SK-N-SH treated with all-trans-retinoic acid at 6 μM for 48 hours (cell line): Measurements from ENCODE around the gene STK39.
A peak's percentile ranks its signal among the peaks of the same experiment; 100 is the strongest.

Experiments used
- ATAC-seq: fragments of 200-7000 bp; cut with Tn5 transposase; 3 replicates; pipeline ENCODE4 v1.9.1; 2020; ENCODE audit warnings: mild to moderate bottlenecking, moderate library complexity
- ARNTL ChIP-seq: fragments of 450-650 bp; formaldehyde crosslinking; IDR thresholded peaks from 2 replicates; pipeline ENCODE4 v1.5.0; 2020; ENCODE audit warnings: low read depth, mild to moderate bottlenecking, moderate library complexity, borderline replicate concordance
- BACH2 ChIP-seq: fragments of 250-450 bp; sonication (Bioruptor Pico); IDR thresholded peaks from 2 replicates; pipeline ENCODE4 v1.9.0; 2021; ENCODE audit warnings: mild to moderate bottlenecking, borderline replicate concordance
- GLIS3 ChIP-seq: fragments of 250-450 bp; sonication (Bioruptor Pico); IDR thresholded peaks from 2 replicates; pipeline ENCODE4 v1.5.0; 2020; ENCODE audit warnings: mild to moderate bottlenecking, moderate library complexity
- ISL1 ChIP-seq: fragments of 250-450 bp; sonication (Bioruptor Pico); IDR thresholded peaks from 2 replicates; pipeline ENCODE4 v2.1.2; 2022; ENCODE audit warnings: mild to moderate bottlenecking, moderate library complexity
- OSR1 ChIP-seq: fragments of 250-450 bp; sonication (Bioruptor Pico); IDR thresholded peaks from 2 replicates; pipeline ENCODE4 v1.8.0; 2022; ENCODE audit warnings: moderate library complexity, mild to moderate bottlenecking, inconsistent platforms
- PPARA ChIP-seq: fragments of 250-450 bp; sonication (Bioruptor Pico); IDR thresholded peaks from 2 replicates; pipeline ENCODE4 v1.5.0; 2020; ENCODE audit warnings: mild to moderate bottlenecking, borderline replicate concordance
- RARB ChIP-seq: fragments of 250-450 bp; sonication (Bioruptor Pico); IDR thresholded peaks from 2 replicates; pipeline ENCODE4 v1.8.0; 2021; ENCODE audit warnings: mild to moderate bottlenecking, moderate library complexity
- SNAI2 ChIP-seq: fragments of 250-450 bp; sonication (Bioruptor Pico); IDR thresholded peaks from 2 replicates; pipeline ENCODE4 v1.5.0; 2020; ENCODE audit warnings: mild to moderate bottlenecking, moderate library complexity
- TCF4 ChIP-seq: fragments of 250-450 bp; sonication (Bioruptor Pico); IDR thresholded peaks from 2 replicates; pipeline ENCODE4 v1.8.0; 2021; ENCODE audit warnings: mild to moderate bottlenecking, moderate library complexity, borderline replicate concordance
- TOX ChIP-seq: fragments of 250-450 bp; sonication (Bioruptor Pico); IDR thresholded peaks from 2 replicates; pipeline ENCODE4 v1.8.0; 2021; ENCODE audit warnings: mild to moderate bottlenecking, moderate library complexity, borderline replicate concordance
- ZC3H10 ChIP-seq: fragments of 250-450 bp; sonication (Bioruptor Pico); IDR thresholded peaks from 2 replicates; pipeline ENCODE4 v1.5.1; 2021; ENCODE audit warnings: mild to moderate bottlenecking, moderate library complexity
- ZFP30 ChIP-seq: fragments of 450-650 bp; formaldehyde crosslinking; IDR thresholded peaks from 2 replicates; pipeline ENCODE4 v1.5.0; 2022; ENCODE audit warnings: mild to moderate bottlenecking, moderate library complexity
- ZNF565 ChIP-seq: fragments of 450-650 bp; formaldehyde crosslinking; conservative IDR thresholded peaks from 2 replicates; pipeline ENCODE4 v1.5.0; 2020; ENCODE audit warnings: low read depth, mild to moderate bottlenecking, moderate library complexity
- ZNF70 ChIP-seq: fragments of 450-650 bp; formaldehyde crosslinking; IDR thresholded peaks from 2 replicates; pipeline ENCODE4 v1.5.0; 2020; ENCODE audit warnings: mild to moderate bottlenecking, moderate library complexity
- ZNF8 ChIP-seq: fragments of 450-650 bp; formaldehyde crosslinking; IDR thresholded peaks from 2 replicates; pipeline ENCODE4 v1.5.0; 2020; ENCODE audit warnings: mild to moderate bottlenecking, moderate library complexity
- TF ChIP-seq, protein P1 (sequence below): fragments of 250-450 bp; sonication (Bioruptor Pico); IDR thresholded peaks from 2 replicates; pipeline ENCODE4 v1.8.0; 2021; ENCODE audit warnings: low read depth, mild to moderate bottlenecking, moderate library complexity, borderline replicate concordance
- TF ChIP-seq, protein P2 (sequence below): fragments of 250-450 bp; sonication (Bioruptor Pico); IDR thresholded peaks from 2 replicates; pipeline ENCODE4 v1.5.0; 2020; ENCODE audit warnings: mild to moderate bottlenecking, moderate library complexity
- TF ChIP-seq, protein P3 (sequence below): fragments of 250-450 bp; sonication (Bioruptor Pico); IDR thresholded peaks from 2 replicates; pipeline ENCODE4 v1.8.0; 2020; ENCODE audit warnings: mild to moderate bottlenecking, moderate library complexity, borderline replicate concordance
- TF ChIP-seq, protein P4 (sequence below): fragments of 250-450 bp; sonication (Bioruptor Pico); IDR thresholded peaks from 2 replicates; pipeline ENCODE4 v1.5.1; 2020; ENCODE audit warnings: low read depth, mild to moderate bottlenecking, moderate library complexity
- TF ChIP-seq, protein P5 (sequence below): fragments of 250-450 bp; sonication (Bioruptor Pico); IDR thresholded peaks from 2 replicates; pipeline ENCODE4 v1.5.1; 2021; ENCODE audit warnings: mild to moderate bottlenecking, moderate library complexity

Gene STK39

DNA sequence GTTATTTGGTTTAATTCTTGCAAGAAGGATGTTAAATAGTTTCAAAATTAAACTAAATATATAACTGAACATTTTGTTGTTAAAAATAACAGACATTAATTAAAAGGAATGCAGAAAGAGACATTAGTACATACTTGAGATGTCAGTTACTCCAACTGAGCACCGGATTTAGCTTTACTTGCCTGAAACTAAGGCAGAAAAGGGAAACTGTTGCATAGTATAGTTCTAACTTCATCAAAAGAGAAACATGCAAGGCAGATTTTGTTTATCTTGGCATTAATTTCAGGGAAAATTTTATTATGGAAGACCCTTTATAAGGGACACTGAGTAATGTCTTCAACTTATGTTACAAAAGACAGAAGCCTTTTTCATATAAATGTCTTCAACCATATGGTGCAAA lies 218.3 kb downstream of the STK39 start:
- TF ChIP-seq, protein P1, sequence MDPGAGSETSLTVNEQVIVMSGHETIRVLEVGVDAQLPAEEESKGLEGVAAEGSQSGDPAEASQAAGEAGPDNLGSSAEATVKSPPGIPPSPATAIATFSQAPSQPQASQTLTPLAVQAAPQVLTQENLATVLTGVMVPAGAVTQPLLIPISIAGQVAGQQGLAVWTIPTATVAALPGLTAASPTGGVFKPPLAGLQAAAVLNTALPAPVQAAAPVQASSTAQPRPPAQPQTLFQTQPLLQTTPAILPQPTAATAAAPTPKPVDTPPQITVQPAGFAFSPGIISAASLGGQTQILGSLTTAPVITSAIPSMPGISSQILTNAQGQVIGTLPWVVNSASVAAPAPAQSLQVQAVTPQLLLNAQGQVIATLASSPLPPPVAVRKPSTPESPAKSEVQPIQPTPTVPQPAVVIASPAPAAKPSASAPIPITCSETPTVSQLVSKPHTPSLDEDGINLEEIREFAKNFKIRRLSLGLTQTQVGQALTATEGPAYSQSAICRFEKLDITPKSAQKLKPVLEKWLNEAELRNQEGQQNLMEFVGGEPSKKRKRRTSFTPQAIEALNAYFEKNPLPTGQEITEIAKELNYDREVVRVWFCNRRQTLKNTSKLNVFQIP = no peak
- TF ChIP-seq ISL1 (CRISPR knock-in tag) = peak; percentile 80
- TF ChIP-seq, protein P2, sequence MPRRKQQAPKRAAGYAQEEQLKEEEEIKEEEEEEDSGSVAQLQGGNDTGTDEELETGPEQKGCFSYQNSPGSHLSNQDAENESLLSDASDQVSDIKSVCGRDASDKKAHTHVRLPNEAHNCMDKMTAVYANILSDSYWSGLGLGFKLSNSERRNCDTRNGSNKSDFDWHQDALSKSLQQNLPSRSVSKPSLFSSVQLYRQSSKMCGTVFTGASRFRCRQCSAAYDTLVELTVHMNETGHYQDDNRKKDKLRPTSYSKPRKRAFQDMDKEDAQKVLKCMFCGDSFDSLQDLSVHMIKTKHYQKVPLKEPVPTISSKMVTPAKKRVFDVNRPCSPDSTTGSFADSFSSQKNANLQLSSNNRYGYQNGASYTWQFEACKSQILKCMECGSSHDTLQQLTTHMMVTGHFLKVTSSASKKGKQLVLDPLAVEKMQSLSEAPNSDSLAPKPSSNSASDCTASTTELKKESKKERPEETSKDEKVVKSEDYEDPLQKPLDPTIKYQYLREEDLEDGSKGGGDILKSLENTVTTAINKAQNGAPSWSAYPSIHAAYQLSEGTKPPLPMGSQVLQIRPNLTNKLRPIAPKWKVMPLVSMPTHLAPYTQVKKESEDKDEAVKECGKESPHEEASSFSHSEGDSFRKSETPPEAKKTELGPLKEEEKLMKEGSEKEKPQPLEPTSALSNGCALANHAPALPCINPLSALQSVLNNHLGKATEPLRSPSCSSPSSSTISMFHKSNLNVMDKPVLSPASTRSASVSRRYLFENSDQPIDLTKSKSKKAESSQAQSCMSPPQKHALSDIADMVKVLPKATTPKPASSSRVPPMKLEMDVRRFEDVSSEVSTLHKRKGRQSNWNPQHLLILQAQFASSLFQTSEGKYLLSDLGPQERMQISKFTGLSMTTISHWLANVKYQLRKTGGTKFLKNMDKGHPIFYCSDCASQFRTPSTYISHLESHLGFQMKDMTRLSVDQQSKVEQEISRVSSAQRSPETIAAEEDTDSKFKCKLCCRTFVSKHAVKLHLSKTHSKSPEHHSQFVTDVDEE = 0 out of 2 replicates have a peak, but pooled peaks have one; percentile 48
- TF ChIP-seq ZNF565 (CRISPR knock-in tag) = no peak
- ATAC-seq = peak; percentile 73

DNA sequence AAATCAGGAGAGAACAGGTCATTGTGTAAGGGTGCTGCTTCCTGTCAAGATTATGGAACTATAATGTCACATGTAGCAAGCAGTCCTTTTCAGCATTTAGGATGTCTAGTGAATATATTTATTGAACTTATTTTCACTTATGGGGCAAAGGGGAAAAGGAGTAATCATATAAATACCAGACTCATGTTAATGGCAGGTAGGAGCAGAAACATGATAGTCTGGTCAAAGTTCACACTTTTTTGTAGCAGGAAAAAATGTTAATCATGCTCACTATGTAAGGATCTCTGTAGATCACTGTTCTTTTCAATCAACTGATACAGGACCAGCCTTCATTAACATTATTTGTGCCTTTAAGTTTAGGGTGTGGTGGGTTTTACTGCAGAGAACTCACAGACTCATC lies 219.0 kb downstream of the STK39 start:
- no peak for ATAC-seq
- TF ChIP-seq TCF4 (no peak), ZNF70 (CRISPR knock-in tag) (no peak)
- TF ChIP-seq, protein P3, sequence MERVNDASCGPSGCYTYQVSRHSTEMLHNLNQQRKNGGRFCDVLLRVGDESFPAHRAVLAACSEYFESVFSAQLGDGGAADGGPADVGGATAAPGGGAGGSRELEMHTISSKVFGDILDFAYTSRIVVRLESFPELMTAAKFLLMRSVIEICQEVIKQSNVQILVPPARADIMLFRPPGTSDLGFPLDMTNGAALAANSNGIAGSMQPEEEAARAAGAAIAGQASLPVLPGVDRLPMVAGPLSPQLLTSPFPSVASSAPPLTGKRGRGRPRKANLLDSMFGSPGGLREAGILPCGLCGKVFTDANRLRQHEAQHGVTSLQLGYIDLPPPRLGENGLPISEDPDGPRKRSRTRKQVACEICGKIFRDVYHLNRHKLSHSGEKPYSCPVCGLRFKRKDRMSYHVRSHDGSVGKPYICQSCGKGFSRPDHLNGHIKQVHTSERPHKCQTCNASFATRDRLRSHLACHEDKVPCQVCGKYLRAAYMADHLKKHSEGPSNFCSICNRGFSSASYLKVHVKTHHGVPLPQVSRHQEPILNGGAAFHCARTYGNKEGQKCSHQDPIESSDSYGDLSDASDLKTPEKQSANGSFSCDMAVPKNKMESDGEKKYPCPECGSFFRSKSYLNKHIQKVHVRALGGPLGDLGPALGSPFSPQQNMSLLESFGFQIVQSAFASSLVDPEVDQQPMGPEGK (CRISPR knock-in tag) = no peak
- TF ChIP-seq, protein P4, sequence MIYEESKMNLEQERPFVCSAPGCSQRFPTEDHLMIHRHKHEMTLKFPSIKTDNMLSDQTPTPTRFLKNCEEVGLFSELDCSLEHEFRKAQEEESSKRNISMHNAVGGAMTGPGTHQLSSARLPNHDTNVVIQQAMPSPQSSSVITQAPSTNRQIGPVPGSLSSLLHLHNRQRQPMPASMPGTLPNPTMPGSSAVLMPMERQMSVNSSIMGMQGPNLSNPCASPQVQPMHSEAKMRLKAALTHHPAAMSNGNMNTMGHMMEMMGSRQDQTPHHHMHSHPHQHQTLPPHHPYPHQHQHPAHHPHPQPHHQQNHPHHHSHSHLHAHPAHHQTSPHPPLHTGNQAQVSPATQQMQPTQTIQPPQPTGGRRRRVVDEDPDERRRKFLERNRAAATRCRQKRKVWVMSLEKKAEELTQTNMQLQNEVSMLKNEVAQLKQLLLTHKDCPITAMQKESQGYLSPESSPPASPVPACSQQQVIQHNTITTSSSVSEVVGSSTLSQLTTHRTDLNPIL = no peak
- TF ChIP-seq, all 23 proteins: peak for 0

DNA sequence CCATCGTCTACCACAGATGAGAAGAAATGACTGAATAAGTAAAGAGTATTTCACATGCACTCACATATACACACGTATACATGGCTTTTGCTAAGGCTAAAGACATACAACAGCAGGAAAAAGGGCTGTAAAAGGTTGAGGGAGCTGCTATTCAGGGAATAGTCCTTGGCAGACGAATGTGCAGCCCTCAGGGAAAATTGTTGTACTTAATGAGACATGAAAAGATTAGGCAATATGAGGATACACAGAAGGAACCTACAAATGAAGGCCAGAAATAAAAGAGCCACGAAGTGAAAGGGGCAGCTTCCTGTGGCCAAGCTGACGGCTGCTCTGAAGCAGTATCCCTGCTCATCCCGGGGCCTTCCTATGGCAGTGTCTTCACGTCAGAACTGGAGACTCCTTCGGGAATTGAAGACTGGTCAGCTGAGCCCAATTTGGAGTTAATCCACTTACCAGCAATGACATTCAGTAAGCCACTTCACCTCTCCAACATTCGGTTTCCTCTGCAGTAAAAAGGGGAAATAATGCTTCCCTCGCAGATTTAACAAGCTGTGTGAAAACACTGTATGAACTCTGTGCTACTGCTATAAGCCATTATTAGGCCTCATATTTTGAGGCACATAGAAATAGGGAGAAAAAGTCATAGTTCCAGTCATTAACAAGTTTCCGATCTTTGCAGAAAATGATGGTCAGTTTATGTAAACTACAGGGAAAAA lies 221.8 kb downstream of the STK39 start:
- ATAC-seq = no peak
- TF ChIP-seq TCF4 = no peak
- TF ChIP-seq ZFP30 (CRISPR knock-in tag) = no peak
- TF ChIP-seq, protein P5, sequence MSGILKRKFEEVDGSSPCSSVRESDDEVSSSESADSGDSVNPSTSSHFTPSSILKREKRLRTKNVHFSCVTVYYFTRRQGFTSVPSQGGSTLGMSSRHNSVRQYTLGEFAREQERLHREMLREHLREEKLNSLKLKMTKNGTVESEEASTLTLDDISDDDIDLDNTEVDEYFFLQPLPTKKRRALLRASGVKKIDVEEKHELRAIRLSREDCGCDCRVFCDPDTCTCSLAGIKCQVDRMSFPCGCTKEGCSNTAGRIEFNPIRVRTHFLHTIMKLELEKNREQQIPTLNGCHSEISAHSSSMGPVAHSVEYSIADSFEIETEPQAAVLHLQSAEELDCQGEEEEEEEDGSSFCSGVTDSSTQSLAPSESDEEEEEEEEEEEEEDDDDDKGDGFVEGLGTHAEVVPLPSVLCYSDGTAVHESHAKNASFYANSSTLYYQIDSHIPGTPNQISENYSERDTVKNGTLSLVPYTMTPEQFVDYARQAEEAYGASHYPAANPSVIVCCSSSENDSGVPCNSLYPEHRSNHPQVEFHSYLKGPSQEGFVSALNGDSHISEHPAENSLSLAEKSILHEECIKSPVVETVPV (CRISPR knock-in tag) = no peak
- TF ChIP-seq OSR1 = no peak
- TF ChIP-seq TOX (CRISPR knock-in tag) = no peak
- TF ChIP-seq ZNF70 (CRISPR knock-in tag) = no peak
- TF ChIP-seq ISL1 (CRISPR knock-in tag) = no peak
- no peak for TF ChIP-seq RARB (CRISPR knock-in tag)
- TF ChIP-seq, protein P4 = no peak
- no peak for TF ChIP-seq GLIS3

DNA sequence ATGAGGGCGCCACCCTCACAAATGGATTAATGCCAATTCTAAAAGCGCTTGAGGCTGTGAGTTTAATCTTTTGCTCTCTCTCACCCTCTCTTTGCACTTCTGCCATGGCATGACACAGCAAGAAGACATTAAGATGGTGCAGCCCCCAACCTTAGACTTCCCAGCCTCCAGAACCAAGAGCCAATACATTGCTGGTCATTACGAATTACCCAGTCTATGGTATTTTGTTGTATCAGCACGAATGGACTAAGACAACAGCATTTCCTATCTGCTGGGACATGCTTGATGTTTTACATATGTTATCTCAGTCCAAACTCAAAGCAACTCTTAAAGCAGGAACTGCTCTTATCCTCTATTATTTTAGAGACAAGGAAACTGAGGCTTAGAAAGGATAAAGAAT lies 222.9 kb downstream of the STK39 start:
- ATAC-seq = no peak
- TF ChIP-seq BACH2 (CRISPR knock-in tag) = no peak
- TF ChIP-seq ZNF8 (CRISPR knock-in tag) = no peak
- no peak for TF ChIP-seq SNAI2 (CRISPR knock-in tag)
- no peak for TF ChIP-seq PPARA (CRISPR knock-in tag)
- TF ChIP-seq, protein P3 (CRISPR knock-in tag) = no peak
- TF ChIP-seq, protein P2 = no peak
- no peak for TF ChIP-seq TOX (CRISPR knock-in tag)
- TF ChIP-seq ARNTL (CRISPR knock-in tag) = no peak
- no peak for TF ChIP-seq ZC3H10 (CRISPR knock-in tag)
- no peak for TF ChIP-seq ZNF565 (CRISPR knock-in tag)
